ENCODE measurements around the gene DMRT3. TPM values are rescaled to one million over a fixed set of nuclear protein-coding genes. Genes with fewer than 3 reads are reported as not detected.
A peak's percentile ranks its signal among the peaks of the same experiment; 100 is the strongest.
"Not testable (repeated sequence)": the region's sequence is repeated elsewhere in the genome, so short reads cannot be mapped to it uniquely, and the experiment has no call there.

The DMRT3 gene
- total RNA-seq, 1 donor from 2014 or later, result not detected

GRCh38 chr9:998299-999110, 22.1 kb downstream of the DMRT3 start:
- not testable (repeated sequence) for DNase-seq (ENCODE audit: low read depth)

DNA sequence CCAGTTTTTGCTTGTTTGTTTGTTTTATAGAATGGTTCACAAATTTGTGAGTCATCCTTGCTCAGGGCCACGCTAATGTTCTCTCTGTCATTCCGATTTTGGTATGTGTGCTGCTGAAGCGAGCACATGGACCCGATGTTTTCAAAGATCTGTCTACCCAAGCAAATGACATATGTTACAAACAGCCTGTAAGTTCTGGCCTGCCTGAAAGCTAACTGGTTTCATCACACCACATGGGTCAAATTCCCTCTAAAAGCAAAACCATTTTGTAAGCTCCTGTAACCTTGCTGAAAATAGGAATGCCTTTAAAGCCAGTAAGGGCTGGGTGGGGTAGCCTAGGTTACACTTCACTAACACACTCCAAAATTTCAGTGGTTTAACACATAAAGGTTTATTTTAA, 25.4 kb downstream of the DMRT3 start:
- DNase-seq (ENCODE audit: low read depth), result peak; percentile 62

GRCh38 chr9:1002678-1003077, 26.2 kb downstream of the DMRT3 start:
- no peak for DNase-seq (ENCODE audit: low read depth)

DNA sequence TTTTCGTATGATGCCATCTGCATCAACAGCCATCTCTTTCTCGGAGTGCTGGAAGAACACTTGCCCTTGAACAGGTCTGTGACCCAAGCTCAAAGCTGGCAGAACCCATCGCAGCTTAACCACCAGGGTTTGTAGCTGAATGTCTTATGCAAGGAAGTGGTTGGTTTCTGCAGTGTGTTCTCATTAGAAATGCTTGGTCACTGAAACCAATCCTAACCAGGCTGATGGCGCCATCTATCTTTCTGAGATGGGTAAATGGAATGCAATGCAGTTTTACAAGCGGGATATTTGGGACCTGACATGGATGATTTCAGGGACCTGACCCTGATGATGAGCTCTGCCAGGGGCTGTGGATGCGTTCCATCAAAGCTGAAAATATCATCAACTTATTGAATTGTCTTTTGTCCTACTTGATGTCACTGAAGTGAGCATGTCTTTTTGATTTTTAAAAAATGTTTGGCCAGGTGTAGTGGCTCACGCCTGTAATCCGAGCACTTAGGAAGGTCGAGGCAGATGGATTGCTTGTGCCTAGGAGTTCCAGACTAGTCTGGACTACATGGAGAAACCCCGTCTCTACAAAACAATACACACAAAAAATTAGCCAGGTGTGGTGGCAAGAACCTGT, 28.7 kb downstream of the DMRT3 start:
- DNase-seq (ENCODE audit: low read depth), result peak; percentile 83

GRCh38 chr9:1007312-1007711, 30.9 kb downstream of the DMRT3 start:
- peak; percentile 78 for DNase-seq (ENCODE audit: low read depth)

DNA sequence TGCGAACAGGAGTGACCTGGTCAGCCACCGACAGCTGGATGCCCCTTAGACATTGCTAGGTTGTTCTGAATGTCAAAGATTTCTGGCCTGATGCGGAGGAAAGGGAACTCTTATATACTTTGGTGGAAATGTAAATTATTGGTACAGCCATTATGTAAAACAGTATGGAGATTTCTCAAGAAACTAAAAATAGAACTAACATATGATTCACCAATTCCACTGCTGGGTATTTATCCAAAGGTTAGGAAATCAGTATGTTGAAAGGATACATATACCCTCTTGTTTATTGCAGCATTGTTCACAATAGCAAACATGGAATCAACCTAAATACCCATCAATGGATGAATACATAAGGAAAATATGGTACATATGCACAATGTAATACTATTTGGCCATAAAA, 31.8 kb downstream of the DMRT3 start:
- DNase-seq (ENCODE audit: low read depth), result no peak

GRCh38 chr9:1009101-1009707, 32.7 kb downstream of the DMRT3 start:
- DNase-seq (ENCODE audit: low read depth), result peak; percentile 92

DNA sequence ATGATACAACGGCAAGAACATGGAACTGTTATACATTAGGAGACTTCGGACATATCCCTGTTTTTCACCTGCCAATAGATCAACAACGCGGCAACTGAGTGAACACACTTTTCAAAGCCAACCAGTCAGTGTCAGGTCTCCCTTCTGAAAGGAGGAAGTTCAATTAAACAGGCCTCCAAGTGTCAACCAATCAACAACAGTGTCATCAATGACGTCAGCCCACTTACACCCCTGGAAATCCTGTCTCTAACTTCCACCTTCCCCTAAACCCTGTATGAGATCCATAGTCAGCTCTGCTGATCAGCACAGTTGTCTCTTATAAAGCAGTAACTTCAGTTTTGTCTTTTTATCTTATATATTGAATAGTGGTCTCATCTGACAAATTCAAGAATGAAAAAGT, 36.6 kb downstream of the DMRT3 start:
- DNase-seq (ENCODE audit: low read depth), result no peak

DNA sequence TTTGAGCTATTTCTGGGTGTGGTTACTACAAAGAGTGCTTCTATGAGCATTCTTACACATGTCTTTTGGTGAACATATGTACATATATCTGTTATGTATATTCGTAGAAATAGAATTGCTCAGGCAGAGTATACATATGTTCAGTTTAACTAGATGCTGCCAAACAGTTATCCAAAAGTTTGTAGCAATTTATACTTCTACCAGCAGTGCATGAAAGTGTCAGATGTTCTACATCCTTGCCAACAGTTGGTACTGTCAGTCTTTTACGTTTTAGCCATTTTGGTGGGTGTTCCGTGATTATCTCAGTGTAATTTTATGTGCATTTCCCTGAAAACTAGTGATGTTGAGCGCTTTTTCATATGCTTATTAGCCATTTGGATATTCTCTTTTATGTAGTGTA, 37.8 kb downstream of the DMRT3 start:
- DNase-seq (ENCODE audit: low read depth), result peak; percentile 32

- no peak for DNase-seq (ENCODE audit: low read depth)
These were observed 38.2 kb downstream of the DMRT3 start for GRCh38 chr9:1014640-1015039.

GRCh38 chr9:1018121-1018520, 41.7 kb downstream of the DMRT3 start:
- peak; percentile 38 for DNase-seq (ENCODE audit: low read depth)

DNA sequence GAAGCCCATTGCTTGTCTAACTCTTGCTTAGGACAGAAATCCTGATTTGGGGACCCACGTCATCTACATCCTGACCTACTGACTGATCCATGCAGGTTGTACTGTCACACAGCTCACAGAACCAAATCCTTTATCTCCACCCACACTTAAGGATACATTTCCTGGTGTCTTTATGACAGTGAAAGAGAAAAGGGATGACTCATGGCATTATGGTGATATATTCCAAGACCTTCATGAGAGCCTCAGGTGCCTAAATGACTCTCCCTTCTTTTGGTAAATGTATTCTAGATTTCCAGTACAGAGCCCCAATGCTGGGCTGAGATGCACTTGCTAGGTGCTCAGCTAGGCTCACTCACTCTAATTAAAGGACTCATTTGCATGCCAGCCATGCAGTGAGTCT, 47.7 kb downstream of the DMRT3 start:
- no peak for DNase-seq (ENCODE audit: low read depth)

DNA sequence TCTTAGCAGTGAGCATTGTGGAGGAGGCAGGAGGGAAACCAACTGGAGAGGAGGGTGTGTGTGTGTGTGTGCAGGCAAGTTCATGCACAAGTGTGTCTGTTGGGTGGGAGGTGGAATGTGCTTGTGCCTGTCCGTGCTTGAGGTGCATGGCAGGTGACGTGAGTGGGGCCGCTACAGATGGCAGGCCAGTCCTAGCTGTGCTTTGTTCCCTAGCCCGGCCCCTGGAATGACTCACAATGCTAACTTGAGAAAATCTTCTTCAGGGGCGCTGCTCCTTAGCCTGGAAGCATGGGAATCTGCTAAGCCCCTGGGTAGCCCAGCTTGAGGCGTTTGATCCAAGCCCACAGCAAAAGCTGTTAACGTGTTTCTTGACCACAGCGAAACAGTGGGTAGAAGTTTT, 48.7 kb downstream of the DMRT3 start:
- no peak for DNase-seq (ENCODE audit: low read depth)

DNA sequence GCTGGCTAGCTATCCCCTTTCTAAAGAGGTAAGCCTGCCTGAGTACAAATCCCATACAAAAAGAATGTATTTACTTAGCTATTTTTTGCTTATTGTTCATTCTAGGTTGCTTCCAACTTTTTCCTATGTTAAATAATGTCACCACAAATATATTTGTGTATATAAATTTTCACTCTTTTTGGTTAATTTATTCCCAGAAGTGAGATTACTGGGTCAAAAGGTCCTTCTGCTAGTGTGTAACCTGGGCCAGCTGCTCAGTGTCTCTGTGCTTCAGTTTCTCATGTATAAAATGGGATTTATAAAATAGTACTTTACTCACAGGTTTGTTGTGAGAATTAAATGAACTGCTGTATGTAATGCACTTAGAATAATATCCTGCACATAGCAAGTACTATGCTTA, 49.8 kb downstream of the DMRT3 start:
- no peak for DNase-seq (ENCODE audit: low read depth)

GRCh38 chr9:1028501-1029190, 52.2 kb downstream of the DMRT3 start:
- DNase-seq (ENCODE audit: low read depth), result no peak

- no peak for DNase-seq (ENCODE audit: low read depth)
These were observed 55.6 kb downstream of the DMRT3 start for GRCh38 chr9:1031951-1032601.

- no peak for DNase-seq (ENCODE audit: low read depth)
These were observed 57.8 kb downstream of the DMRT3 start for GRCh38 chr9:1034271-1034670.

DNA sequence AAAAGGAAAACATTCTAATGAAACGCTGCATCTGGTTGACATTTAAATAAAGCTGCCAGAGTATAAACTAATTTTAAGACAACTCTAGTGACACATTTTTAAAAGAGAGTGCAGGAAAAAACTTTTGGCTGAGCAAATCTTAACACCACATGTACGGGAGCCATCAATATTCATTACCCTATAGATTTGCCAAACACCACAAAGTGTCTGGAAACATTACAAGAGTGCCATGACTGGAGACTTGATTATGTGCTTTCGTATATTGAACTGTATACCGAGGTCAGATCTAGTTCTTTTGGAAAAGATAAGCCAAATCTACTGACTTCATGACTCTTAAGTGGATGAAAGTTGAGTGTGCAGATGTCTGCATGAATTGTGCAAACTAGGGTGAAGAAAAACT, 63.1 kb downstream of the DMRT3 start:
- no peak for DNase-seq (ENCODE audit: low read depth)

Data from myocyte (in vitro differentiated cells).